A549 (cell line): ENCODE data around the gene AGR2. TPM values are rescaled to one million over a fixed set of nuclear protein-coding genes. Genes with fewer than 3 reads are reported as not detected.

ENCODE experiments used
- ATAC-seq, 2 experiments: fragments of 200-7000 bp in 1 of 2; fragments of >200 bp in 1 of 2; cut with Nextera tagmentation in 1 of 2; cut with Tn5 transposase in 1 of 2; 3 replicates each; pipeline versions ENCODE4 v1.8.0 to v1.9.1; 2018 to 2020; ENCODE audit warnings: mild to moderate bottlenecking in 1 of 2, moderate library complexity in 1 of 2
- CTCF ChIA-PET: fragments of 300-600 bp; sonication (Branson Sonifier 250); formaldehyde crosslinking; extraction: SDS; loops from one replicate; lab custom pipeline; 2021; ENCODE audit warnings: antibody characterized with exemption, inconsistent platforms; lab: Yijun Ruan, JAX
- POLR2A ChIA-PET: fragments of 350-600 bp; formaldehyde crosslinking; extraction: SDS; loops from one replicate; lab custom pipeline; 2021; ENCODE audit warnings: antibody characterized with exemption, inconsistent platforms; lab: Yijun Ruan, JAX
- DNase-seq, 2 experiments: peaks; one replicate each; pipeline versions ENCODE4 v3.0.0 to v3.0.0-alpha.2; 2011 to 2016; ENCODE audit warnings: low read depth in 1 of 2, low spot score in 1 of 2
- FAIRE-seq: peaks from 2 replicates; lab custom pipeline; 2011; peaks lifted over from hg19 to GRCh38; lab: Jason Lieb, UNC
- H3K27ac ChIP-seq, 2 experiments: fragments of >200 bp; sonication (Bioruptor Twin); formaldehyde crosslinking; 3 replicates each; pipeline ENCODE4 v1.5.1; 2016 to 2017
- H3K4me1 ChIP-seq: fragments of >200 bp; sonication (Bioruptor Twin); formaldehyde crosslinking; 3 replicates; pipeline ENCODE4 v1.6.1; 2016
- H3K4me2 ChIP-seq: fragments of >200 bp; sonication (Bioruptor Twin); formaldehyde crosslinking; 3 replicates; pipeline ENCODE4 v1.6.1; 2016
- H3K4me3 ChIP-seq: fragments of >200 bp; sonication (Bioruptor Twin); formaldehyde crosslinking; 3 replicates; pipeline ENCODE4 v1.5.1; 2016
- H3K9me3 ChIP-seq: fragments of >200 bp; sonication (Bioruptor Twin); formaldehyde crosslinking; 3 replicates; pipeline ENCODE4 v1.6.1; 2016
- BHLHE40 ChIP-seq: IDR thresholded peaks from 2 replicates; pipeline ENCODE4 v1.6.1; 2012; ENCODE audit warnings: low read depth, low read length, inconsistent platforms
- CBX8 ChIP-seq: fragments of 200-600 bp; sonication (generic); IDR thresholded peaks from 2 replicates; pipeline ENCODE4 v1.6.1; 2016
- EHF ChIP-seq: fragments of 250-450 bp; sonication (Bioruptor Pico); IDR thresholded peaks from 2 replicates; pipeline ENCODE4 v1.5.0; 2020; ENCODE audit warnings: mild to moderate bottlenecking
- EP300 ChIP-seq, 2 experiments: fragments of >200 bp; sonication (Bioruptor Twin); formaldehyde crosslinking; IDR thresholded peaks; 2 replicates in 1 of 2; 3 replicates in 1 of 2; pipeline ENCODE4 v1.6.1; 2016 to 2017
- FOSL2 ChIP-seq, 2 experiments: fragments of 450-650 bp in 1 of 2; fragments of >200 bp in 1 of 2; sonication (Bioruptor Twin) in 1 of 2; formaldehyde crosslinking; IDR thresholded peaks; 2 replicates each; pipeline versions ENCODE4 v1.5.0 to v1.6.1; 2016 to 2020; ENCODE audit warnings: mild to moderate bottlenecking in 1 of 2, moderate library complexity in 1 of 2
- HDAC2 ChIP-seq: fragments of 200-600 bp; sonication (generic); IDR thresholded peaks from 2 replicates; pipeline ENCODE4 v1.6.1; 2016
- HOXB13 ChIP-seq: fragments of 250-450 bp; sonication (Bioruptor Pico); IDR thresholded peaks from 2 replicates; pipeline ENCODE4 v1.5.0; 2020; ENCODE audit warnings: low read depth, mild to moderate bottlenecking, moderate library complexity
- HOXB5 ChIP-seq: fragments of 250-450 bp; sonication (Bioruptor Pico); IDR thresholded peaks from 2 replicates; pipeline ENCODE4 v1.5.0; 2020; ENCODE audit warnings: mild to moderate bottlenecking, moderate library complexity
- JUN ChIP-seq, 2 experiments: fragments of >200 bp; sonication (Bioruptor Twin); formaldehyde crosslinking; IDR thresholded peaks; 2 replicates in 1 of 2; 3 replicates in 1 of 2; pipeline ENCODE4 v1.6.1; 2016 to 2017
- RAD21 ChIP-seq, 2 experiments: fragments of >200 bp in 1 of 2; sonication (Bioruptor Twin) in 1 of 2; formaldehyde crosslinking in 1 of 2; IDR thresholded peaks in 1 of 2; conservative IDR thresholded peaks in 1 of 2; 2 replicates in 1 of 2; 3 replicates in 1 of 2; pipeline ENCODE4 v1.6.1; 2012 to 2018; ENCODE audit warnings: inconsistent platforms in 1 of 2
- RFX5 ChIP-seq: fragments of 450-650 bp; IDR thresholded peaks from 2 replicates; pipeline ENCODE4 v1.7.1; 2014; ENCODE audit warnings: antibody characterized with exemption, mild to moderate bottlenecking, moderate library complexity
- TFCP2L1 ChIP-seq: fragments of 250-450 bp; sonication (Bioruptor Pico); IDR thresholded peaks from 2 replicates; pipeline ENCODE4 v1.5.0; 2021; ENCODE audit warnings: mild to moderate bottlenecking
- TP53 ChIP-seq: fragments of 250-450 bp; sonication (Bioruptor Pico); IDR thresholded peaks from 2 replicates; pipeline ENCODE4 v1.5.0; 2021; ENCODE audit warnings: mild to moderate bottlenecking, moderate library complexity
- ZFP36 ChIP-seq: fragments of 450-650 bp; IDR thresholded peaks from 2 replicates; pipeline ENCODE4 v1.6.1; 2014; ENCODE audit warnings: borderline replicate concordance; ENCODE audit not compliant: partially characterized antibody
- WGBS: methylation state at CpG from one replicate; pipeline ENCODE4 v1.1.6; 2017; ENCODE audit errors: missing lambda C conversion rate; 5-methylcytosine and 5-hydroxymethylcytosine counted together
- polyA plus RNA-seq, 4 experiments: library from polyadenylated mRNA; depleted of rRNA in 3 of 4; stranded (reverse); fragments of >200 nt; fragmentation: RNase III in 1 of 4; extraction: RNeasy Plus Mini Kit Qiagen cat#74134 plus additional on column Dnase treatment in 1 of 4; gene quantifications; 2 replicates in 3 of 4; 3 replicates in 1 of 4; pipeline ENCODE4 v1.2.3, GENCODE V29; 2011 to 2017
- TF ChIP-seq, protein P1 (sequence below): IDR thresholded peaks from 2 replicates; pipeline ENCODE4 v1.6.1; 2012; ENCODE audit warnings: low read depth, borderline replicate concordance
- TF ChIP-seq, protein P2 (sequence below): IDR thresholded peaks from 2 replicates; pipeline ENCODE4 v1.6.1; 2012
- TF ChIP-seq, protein P3 (sequence below): IDR thresholded peaks from 2 replicates; pipeline ENCODE4 v1.6.1; 2012
- TF ChIP-seq, protein P4 (sequence below): fragments of 200-600 bp; sonication (generic); IDR thresholded peaks from 2 replicates; pipeline ENCODE4 v1.6.1; 2016; ENCODE audit warnings: antibody characterized with exemption, mild to moderate bottlenecking, moderate library complexity

The AGR2 gene
- polyA plus RNA-seq, 2 of the 4 experiments (the other 2 are of a cell fraction): 60.7 to 479 TPM

DNA sequence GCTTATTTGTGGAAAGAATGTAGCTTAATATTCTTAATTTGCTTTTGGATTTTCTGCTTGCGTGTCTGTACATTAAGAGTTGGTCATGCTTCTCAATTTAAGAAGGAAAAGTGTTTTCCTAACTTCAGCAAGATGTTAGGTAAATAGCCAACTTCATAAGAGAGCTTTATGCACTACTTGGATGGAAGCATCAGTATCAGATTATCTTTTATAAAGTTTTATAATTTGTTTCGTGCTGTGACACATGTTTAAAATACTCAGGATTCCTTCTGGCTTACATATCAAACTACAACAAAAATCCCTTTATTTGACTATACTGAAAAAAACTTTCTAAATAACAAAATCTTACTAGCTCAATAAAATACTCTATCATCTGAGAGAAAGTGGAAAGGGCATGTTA, 34.8 kb upstream of the AGR2 start:
- CTCF ChIA-PET: interaction anchor here (0.7 kb wide), 1 partner anchor 51 kb away, joined by 4 read pairs; no protein-coding TSS in a partner anchor
- WGBS: 59% methylated on average over 2 of the region's 2 CpGs
- Histone ChIP-seq H3K27ac (0 out of 6 replicates have a peak overlapping the region, but pooled peaks of 1 of the 2 experiments have one; percentile 8), H3K4me2 (peak overlapping the region; percentile 15; the same call in 1 of the 3 replicates), H3K4me3 (no peak overlapping the region), H3K9me3 (0 out of 3 replicates have a peak, but pooled peaks cover 3% of the 10 kb centered on the region), H3K4me1 (peaks cover 9% of the 10 kb centered on the region; the same call in 2 of the 3 replicates)
- no peak for ATAC-seq
- no peak for DNase-seq
- TF ChIP-seq, protein P1, sequence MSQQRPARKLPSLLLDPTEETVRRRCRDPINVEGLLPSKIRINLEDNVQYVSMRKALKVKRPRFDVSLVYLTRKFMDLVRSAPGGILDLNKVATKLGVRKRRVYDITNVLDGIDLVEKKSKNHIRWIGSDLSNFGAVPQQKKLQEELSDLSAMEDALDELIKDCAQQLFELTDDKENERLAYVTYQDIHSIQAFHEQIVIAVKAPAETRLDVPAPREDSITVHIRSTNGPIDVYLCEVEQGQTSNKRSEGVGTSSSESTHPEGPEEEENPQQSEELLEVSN: no peak
- TF ChIP-seq HOXB13 (CRISPR knock-in tag): no peak
- no peak for TF ChIP-seq RFX5
- no peak for TF ChIP-seq HDAC2
- no peak for TF ChIP-seq JUN (IDR thresholded peaks at IDR 0.05)
- no peak for TF ChIP-seq HOXB5
- TF ChIP-seq, protein P2, sequence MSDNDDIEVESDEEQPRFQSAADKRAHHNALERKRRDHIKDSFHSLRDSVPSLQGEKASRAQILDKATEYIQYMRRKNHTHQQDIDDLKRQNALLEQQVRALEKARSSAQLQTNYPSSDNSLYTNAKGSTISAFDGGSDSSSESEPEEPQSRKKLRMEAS: no peak
- no peak for TF ChIP-seq TFCP2L1
- FAIRE-seq: no peak
- POLR2A ChIA-PET: no interaction called here

DNA sequence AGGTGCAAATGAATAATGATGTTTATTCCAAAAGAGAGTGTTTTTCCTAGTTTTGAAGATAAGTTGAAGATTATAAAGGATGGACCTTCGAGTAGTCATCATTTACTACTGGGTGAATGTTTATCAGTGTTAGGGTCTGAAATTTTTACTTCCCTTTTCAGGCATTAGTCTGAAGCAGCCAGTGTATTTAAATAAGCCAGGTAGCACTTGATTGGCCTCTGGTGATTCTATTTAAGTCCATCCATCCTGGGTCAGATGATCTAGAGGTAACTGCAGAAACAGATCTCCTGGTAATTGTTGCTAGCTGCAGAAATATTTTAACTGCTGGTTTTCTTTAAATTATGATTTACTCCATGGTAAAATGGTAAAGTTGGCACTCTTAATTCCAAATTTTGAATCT, 34.1 kb upstream of the AGR2 start:
- DNase-seq (no peak), FAIRE-seq (no peak)
- 66% methylated on average over 1 of the region's 1 CpG for WGBS
- POLR2A ChIA-PET: no interaction called here
- H3K4me1 ChIP-seq: peaks cover 9% of the 10 kb centered on the region; the same call in 2 of the 3 replicates
- H3K9me3 ChIP-seq: no peaks in the 10 kb centered on the region
- H3K27ac ChIP-seq: no peak overlapping the region
- no peak overlapping the region for H3K4me2 ChIP-seq
- no peak overlapping the region for H3K4me3 ChIP-seq
- TF ChIP-seq EP300 (IDR thresholded peaks at IDR 0.05) (no peak), CBX8 (no peak)
- TF ChIP-seq, protein P3, sequence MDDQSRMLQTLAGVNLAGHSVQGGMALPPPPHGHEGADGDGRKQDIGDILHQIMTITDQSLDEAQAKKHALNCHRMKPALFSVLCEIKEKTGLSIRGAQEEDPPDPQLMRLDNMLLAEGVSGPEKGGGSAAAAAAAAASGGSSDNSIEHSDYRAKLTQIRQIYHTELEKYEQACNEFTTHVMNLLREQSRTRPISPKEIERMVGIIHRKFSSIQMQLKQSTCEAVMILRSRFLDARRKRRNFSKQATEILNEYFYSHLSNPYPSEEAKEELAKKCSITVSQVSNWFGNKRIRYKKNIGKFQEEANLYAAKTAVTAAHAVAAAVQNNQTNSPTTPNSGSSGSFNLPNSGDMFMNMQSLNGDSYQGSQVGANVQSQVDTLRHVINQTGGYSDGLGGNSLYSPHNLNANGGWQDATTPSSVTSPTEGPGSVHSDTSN: no peak
- TF ChIP-seq, all 56 proteins: peak for 0
- ATAC-seq: no peak
- CTCF ChIA-PET: no interaction called here

DNA sequence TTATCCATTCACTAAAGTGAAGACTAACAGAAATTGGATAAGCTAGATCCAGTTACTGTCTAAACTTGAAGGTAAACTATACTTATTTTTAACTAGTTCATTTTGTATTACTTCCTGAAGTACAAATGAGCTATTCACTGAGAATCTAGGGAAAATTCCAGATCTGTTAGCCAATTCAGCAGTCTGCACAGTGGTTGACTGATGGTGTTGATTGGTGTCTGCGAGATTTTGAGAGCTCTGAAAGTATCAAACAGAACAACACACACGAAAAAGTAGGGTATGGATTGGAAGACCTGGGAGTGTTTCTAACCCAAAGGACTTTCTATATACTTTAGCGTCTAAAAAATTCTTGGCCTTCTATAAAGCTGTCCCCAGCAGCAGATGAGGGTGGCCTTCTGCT, 33.6 kb upstream of the AGR2 start:
- ChIA-PET POLR2A (no interaction called here), CTCF (interaction anchor here (1.3 kb wide), 1 partner anchor 12 kb away, joined by 4 read pairs; no protein-coding TSS in a partner anchor)
- no peaks in the 10 kb centered on the region for H3K9me3 ChIP-seq
- H3K4me2 ChIP-seq: no peak overlapping the region
- peaks cover 9% of the 10 kb centered on the region; the same call in 2 of the 3 replicates for H3K4me1 ChIP-seq
- TF ChIP-seq TP53 (CRISPR knock-in tag) (no peak), BHLHE40 (no peak), FOSL2 (IDR thresholded peaks at IDR 0.05) (no peak), FOSL2 (CRISPR knock-in tag; IDR thresholded peaks at IDR 0.05) (no peak)
- TF ChIP-seq, protein P4, sequence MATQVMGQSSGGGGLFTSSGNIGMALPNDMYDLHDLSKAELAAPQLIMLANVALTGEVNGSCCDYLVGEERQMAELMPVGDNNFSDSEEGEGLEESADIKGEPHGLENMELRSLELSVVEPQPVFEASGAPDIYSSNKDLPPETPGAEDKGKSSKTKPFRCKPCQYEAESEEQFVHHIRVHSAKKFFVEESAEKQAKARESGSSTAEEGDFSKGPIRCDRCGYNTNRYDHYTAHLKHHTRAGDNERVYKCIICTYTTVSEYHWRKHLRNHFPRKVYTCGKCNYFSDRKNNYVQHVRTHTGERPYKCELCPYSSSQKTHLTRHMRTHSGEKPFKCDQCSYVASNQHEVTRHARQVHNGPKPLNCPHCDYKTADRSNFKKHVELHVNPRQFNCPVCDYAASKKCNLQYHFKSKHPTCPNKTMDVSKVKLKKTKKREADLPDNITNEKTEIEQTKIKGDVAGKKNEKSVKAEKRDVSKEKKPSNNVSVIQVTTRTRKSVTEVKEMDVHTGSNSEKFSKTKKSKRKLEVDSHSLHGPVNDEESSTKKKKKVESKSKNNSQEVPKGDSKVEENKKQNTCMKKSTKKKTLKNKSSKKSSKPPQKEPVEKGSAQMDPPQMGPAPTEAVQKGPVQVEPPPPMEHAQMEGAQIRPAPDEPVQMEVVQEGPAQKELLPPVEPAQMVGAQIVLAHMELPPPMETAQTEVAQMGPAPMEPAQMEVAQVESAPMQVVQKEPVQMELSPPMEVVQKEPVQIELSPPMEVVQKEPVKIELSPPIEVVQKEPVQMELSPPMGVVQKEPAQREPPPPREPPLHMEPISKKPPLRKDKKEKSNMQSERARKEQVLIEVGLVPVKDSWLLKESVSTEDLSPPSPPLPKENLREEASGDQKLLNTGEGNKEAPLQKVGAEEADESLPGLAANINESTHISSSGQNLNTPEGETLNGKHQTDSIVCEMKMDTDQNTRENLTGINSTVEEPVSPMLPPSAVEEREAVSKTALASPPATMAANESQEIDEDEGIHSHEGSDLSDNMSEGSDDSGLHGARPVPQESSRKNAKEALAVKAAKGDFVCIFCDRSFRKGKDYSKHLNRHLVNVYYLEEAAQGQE: no peak
- H3K4me3 ChIP-seq: no peak overlapping the region
- DNase-seq (no peak), ATAC-seq (no peak), FAIRE-seq (no peak)
- 76% methylated on average over 3 of the region's 3 CpGs for WGBS
- no peak overlapping the region for H3K27ac ChIP-seq

DNA sequence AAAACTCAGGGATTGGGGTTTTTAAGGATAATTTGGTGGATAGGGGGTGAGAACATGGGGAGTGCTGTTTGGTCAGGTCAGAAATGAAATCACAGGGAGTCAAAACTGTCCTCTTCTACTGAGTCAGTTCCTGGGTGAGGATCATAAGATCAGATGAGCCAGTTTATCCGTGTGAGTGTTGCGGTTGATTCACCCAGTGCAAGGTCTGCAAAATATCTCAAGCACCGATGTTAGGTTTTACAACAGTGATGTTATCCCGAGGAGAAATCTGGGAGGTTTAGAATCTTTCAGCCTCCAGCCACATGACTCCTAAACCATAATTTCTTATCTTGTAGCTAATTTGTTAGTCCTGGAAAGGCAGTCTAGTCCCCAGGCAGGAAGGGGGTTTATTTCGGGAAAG, 31.7 kb upstream of the AGR2 start:
- WGBS: 94% methylated on average over 5 of the region's 5 CpGs
- Histone ChIP-seq H3K27ac (no peak overlapping the region), H3K4me2 (no peak overlapping the region), H3K9me3 (no peaks in the 10 kb centered on the region), H3K4me3 (no peak overlapping the region), H3K4me1 (peaks cover 9% of the 10 kb centered on the region; the same call in 2 of the 3 replicates)
- ChIA-PET CTCF (no interaction called here), POLR2A (no interaction called here)
- no peak for FAIRE-seq
- ATAC-seq: no peak
- TF ChIP-seq RFX5 (no peak), ZFP36 (no peak), RAD21 (conservative IDR thresholded peaks at IDR 0.05 in 1 of 2, IDR thresholded peaks at IDR 0.05 in 1 of 2) (no peak), EHF (no peak)
- no peak for DNase-seq
